H9 (cell line): Measurements from ENCODE around the gene TM4SF20. TPM values are rescaled to one million over a fixed set of nuclear protein-coding genes. Genes with fewer than 3 reads are reported as not detected.

ENCODE experiments used
- DNase-seq: peaks from one replicate; pipeline ENCODE4 v3.0.0-alpha.2; 2017
- H2AFZ ChIP-seq: one replicate; pipeline ENCODE4 v1.6.1; 2013; ENCODE audit warnings: mild to moderate bottlenecking, low read length, control low read depth, moderate library complexity
- H2AK5ac ChIP-seq: 2 replicates; pipeline ENCODE4 v1.6.1; 2013; ENCODE audit warnings: low read length, control low read depth, mixed read lengths; ENCODE audit not compliant: insufficient read length
- H2BK120ac ChIP-seq: one replicate; pipeline ENCODE4 v1.6.1; 2013; ENCODE audit warnings: low read depth, mild to moderate bottlenecking, low read length, control low read depth, inconsistent platforms; ENCODE audit not compliant: poor library complexity, severe bottlenecking
- H2BK12ac ChIP-seq: 2 replicates; pipeline ENCODE4 v1.6.1; 2013; ENCODE audit warnings: low read length, control low read depth, mixed read lengths, low read depth; ENCODE audit not compliant: insufficient read length
- H2BK15ac ChIP-seq: 2 replicates; pipeline ENCODE4 v1.6.1; 2013; ENCODE audit warnings: low read depth, low read length, control low read depth
- H2BK20ac ChIP-seq: one replicate; pipeline ENCODE4 v1.6.1; 2013; ENCODE audit warnings: low read depth, mild to moderate bottlenecking, low read length, control low read depth, inconsistent platforms; ENCODE audit not compliant: poor library complexity, severe bottlenecking
- H2BK5ac ChIP-seq: 2 replicates; pipeline ENCODE4 v1.6.1; 2013; ENCODE audit warnings: low read length, control low read depth, mixed read lengths; ENCODE audit not compliant: insufficient read length
- H3K14ac ChIP-seq: 2 replicates; pipeline ENCODE4 v1.6.1; 2013; ENCODE audit warnings: low read length, control low read depth; ENCODE audit not compliant: insufficient read depth
- H3K18ac ChIP-seq: 2 replicates; pipeline ENCODE4 v1.6.1; 2013; ENCODE audit warnings: low read depth, mild to moderate bottlenecking, mixed read lengths, low read length, control low read depth; ENCODE audit not compliant: insufficient read length
- H3K23ac ChIP-seq: 2 replicates; pipeline ENCODE4 v1.6.1; 2013; ENCODE audit warnings: low read length, control low read depth, mixed read lengths, low read depth; ENCODE audit not compliant: insufficient read length
- H3K23me2 ChIP-seq: 2 replicates; pipeline ENCODE4 v1.6.1; 2013; ENCODE audit warnings: low read depth, mild to moderate bottlenecking, mixed read lengths, low read length, control low read depth; ENCODE audit not compliant: insufficient read length, poor library complexity, severe bottlenecking
- H3K27ac ChIP-seq: 2 replicates; pipeline ENCODE4 v1.5.1; 2013; ENCODE audit warnings: low read length, control low read depth, mixed read lengths, low read depth; ENCODE audit not compliant: insufficient read length
- H3K27me3 ChIP-seq: 2 replicates; pipeline ENCODE4 v1.6.1; 2013; ENCODE audit warnings: low read length, control low read depth, inconsistent platforms; ENCODE audit not compliant: insufficient read depth
- H3K4ac ChIP-seq: 2 replicates; pipeline ENCODE4 v1.6.1; 2013; ENCODE audit warnings: low read depth, mild to moderate bottlenecking, control low read depth, inconsistent platforms, low read length, moderate library complexity
- H3K4me1 ChIP-seq: 2 replicates; pipeline ENCODE4 v1.6.1; 2013; ENCODE audit warnings: low read length, control low read depth, inconsistent platforms; ENCODE audit not compliant: insufficient read depth
- H3K4me2 ChIP-seq: 2 replicates; pipeline ENCODE4 v1.6.1; 2013; ENCODE audit warnings: low read length, control low read depth, mixed read lengths; ENCODE audit not compliant: insufficient read length, insufficient read depth
- H3K56ac ChIP-seq: 2 replicates; pipeline ENCODE4 v1.6.1; 2013; ENCODE audit warnings: low read depth, mild to moderate bottlenecking, mixed read lengths, low read length, control low read depth; ENCODE audit not compliant: insufficient read length
- H3K79me1 ChIP-seq: 2 replicates; pipeline ENCODE4 v1.6.1; 2013; ENCODE audit warnings: low read depth, mild to moderate bottlenecking, moderate library complexity, low read length, control low read depth, inconsistent platforms; ENCODE audit not compliant: insufficient read depth, poor library complexity, severe bottlenecking
- H3K79me2 ChIP-seq: 2 replicates; pipeline ENCODE4 v1.6.1; 2013; ENCODE audit warnings: low read length, control low read depth, inconsistent platforms; ENCODE audit not compliant: insufficient read depth
- H3K9ac ChIP-seq: 2 replicates; pipeline ENCODE4 v1.6.1; 2013; ENCODE audit warnings: low read length, control low read depth, mixed read lengths; ENCODE audit not compliant: insufficient read length; ENCODE audit errors: extremely low read depth
- H3K9me3 ChIP-seq: one replicate; pipeline ENCODE4 v1.6.1; 2013; ENCODE audit warnings: low read depth, low read length, inconsistent platforms; ENCODE audit not compliant: control insufficient read depth
- H3T11ph ChIP-seq: one replicate; pipeline ENCODE4 v1.6.1; 2013; ENCODE audit warnings: mild to moderate bottlenecking, low read length, control low read depth, inconsistent platforms
- H4K20me1 ChIP-seq: one replicate; pipeline ENCODE4 v1.6.1; 2013; ENCODE audit not compliant: control insufficient read depth, insufficient read length, insufficient read depth
- H4K5ac ChIP-seq: 2 replicates; pipeline ENCODE4 v1.6.1; 2013; ENCODE audit warnings: low read depth, mild to moderate bottlenecking, mixed read lengths, low read length, control low read depth; ENCODE audit not compliant: insufficient read length
- H4K8ac ChIP-seq: replicated peaks from 2 replicates; pipeline ENCODE4 v1.6.1; 2013; ENCODE audit warnings: low read length, control low read depth, mixed read lengths, low read depth; ENCODE audit not compliant: insufficient read length
- H4K91ac ChIP-seq: 2 replicates; pipeline ENCODE4 v1.6.1; 2013; ENCODE audit warnings: low read depth, mild to moderate bottlenecking, moderate library complexity, mixed read lengths, low read length, control low read depth; ENCODE audit not compliant: insufficient read length
- H3K27ac Mint-ChIP-seq, 3 experiments: 2 replicates in 2 of 3; 3 replicates in 1 of 3; pipeline ENCODE4 v1.8.0; 2020 to 2021; ENCODE audit warnings: mixed read lengths in 3 of 3, mild to moderate bottlenecking in 1 of 3, moderate library complexity in 1 of 3
- H3K27me3 Mint-ChIP-seq: 2 replicates; pipeline ENCODE4 v1.8.0; 2021; ENCODE audit warnings: low read depth, mild to moderate bottlenecking, moderate library complexity, mixed read lengths
- H3K36me3 Mint-ChIP-seq, 3 experiments: 2 replicates in 2 of 3; 3 replicates in 1 of 3; pipeline ENCODE4 v1.8.0; 2020 to 2021; ENCODE audit warnings: low read depth in 3 of 3, mixed read lengths in 3 of 3; ENCODE audit not compliant: insufficient read depth in 1 of 3
- H3K4me1 Mint-ChIP-seq, 2 experiments: 2 replicates each; pipeline ENCODE4 v1.8.0; 2020; ENCODE audit warnings: mixed read lengths in 2 of 2
- H3K4me3 Mint-ChIP-seq, 2 experiments: 2 replicates in 1 of 2; 3 replicates in 1 of 2; pipeline ENCODE4 v1.8.0; 2020 to 2021; ENCODE audit warnings: mild to moderate bottlenecking in 2 of 2, mixed read lengths in 2 of 2, moderate library complexity in 1 of 2
- H3K9me3 Mint-ChIP-seq, 2 experiments: 2 replicates in 1 of 2; 3 replicates in 1 of 2; pipeline ENCODE4 v1.8.0; 2020; ENCODE audit warnings: mild to moderate bottlenecking in 2 of 2, mixed read lengths in 2 of 2, moderate library complexity in 1 of 2
- whole genome bisulfite sequencing: extraction: QIAGEN DNeasy Blood & Tissue Kit; methylation state at CpG from one replicate; pipeline ENCODE4 v1.1.7; 2013; ENCODE audit warnings: missing lambda C conversion rate, low lambda C conversion rate, mixed read lengths; ENCODE audit not compliant: insufficient read length; ENCODE audit errors: extremely low coverage; 5-methylcytosine and 5-hydroxymethylcytosine counted together
- total RNA-seq: library from RNA; stranded (reverse); gene quantifications from 2 replicates; pipeline ENCODE4 v1.2.1, GENCODE V29; 2021
- TF ChIP-seq, protein P1 (sequence below): fragments of 200-600 bp; sonication (generic); conservative IDR thresholded peaks from 3 replicates; pipeline ENCODE4 v1.8.0; 2021; ENCODE audit warnings: antibody characterized with exemption, mild to moderate bottlenecking

Gene TM4SF20
- total RNA-seq, 1 experiment from 2014 or later = not detected

DNA sequence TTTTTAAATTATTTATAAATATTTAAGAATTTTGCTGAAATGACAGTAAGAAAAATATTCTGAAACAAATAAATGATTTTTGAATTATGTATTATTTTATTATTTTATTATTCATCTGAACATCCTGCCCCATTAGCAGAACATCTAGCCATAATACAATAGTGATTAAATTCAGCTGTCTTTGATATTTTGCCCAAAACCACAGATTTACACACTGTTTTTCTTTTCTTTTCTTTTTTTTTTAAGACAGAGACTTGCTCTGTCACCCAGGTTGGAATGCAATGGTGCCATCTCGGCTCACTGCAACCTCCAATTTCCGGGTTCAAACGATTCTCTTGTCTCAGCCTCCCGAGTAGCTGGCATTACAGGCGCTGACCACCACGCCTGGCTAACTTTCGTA lies 10.6 kb upstream of the TM4SF20 start:
- H2BK20ac ChIP-seq = no peak overlapping the region
- H3K79me1 ChIP-seq = no peaks in the 10 kb centered on the region
- Mint-ChIP-seq H3K27me3 (no peaks in the 10 kb centered on the region; the same call in 1 of the 2 replicates), H3K9me3 (no peaks in the 10 kb centered on the region), H3K4me1 (peaks cover 8 to 19% of the 10 kb centered on the region in 2 experiments), H3K36me3 (no peaks in the 10 kb centered on the region), H3K4me3 (no peak overlapping the region), H3K27ac (no peak overlapping the region)
- H4K91ac ChIP-seq = no peak overlapping the region
- no peak overlapping the region for H3K18ac ChIP-seq
- WGBS = no CpG with 5 or more reads among the region's 7 CpGs
- H4K20me1 ChIP-seq = no peaks in the 10 kb centered on the region
- H3K56ac ChIP-seq = no peak overlapping the region
- no peak for DNase-seq
- no peak overlapping the region for H3K23ac ChIP-seq
- no peak overlapping the region for H2AFZ ChIP-seq
- no peak overlapping the region for H4K8ac ChIP-seq
- TF ChIP-seq, protein P1, sequence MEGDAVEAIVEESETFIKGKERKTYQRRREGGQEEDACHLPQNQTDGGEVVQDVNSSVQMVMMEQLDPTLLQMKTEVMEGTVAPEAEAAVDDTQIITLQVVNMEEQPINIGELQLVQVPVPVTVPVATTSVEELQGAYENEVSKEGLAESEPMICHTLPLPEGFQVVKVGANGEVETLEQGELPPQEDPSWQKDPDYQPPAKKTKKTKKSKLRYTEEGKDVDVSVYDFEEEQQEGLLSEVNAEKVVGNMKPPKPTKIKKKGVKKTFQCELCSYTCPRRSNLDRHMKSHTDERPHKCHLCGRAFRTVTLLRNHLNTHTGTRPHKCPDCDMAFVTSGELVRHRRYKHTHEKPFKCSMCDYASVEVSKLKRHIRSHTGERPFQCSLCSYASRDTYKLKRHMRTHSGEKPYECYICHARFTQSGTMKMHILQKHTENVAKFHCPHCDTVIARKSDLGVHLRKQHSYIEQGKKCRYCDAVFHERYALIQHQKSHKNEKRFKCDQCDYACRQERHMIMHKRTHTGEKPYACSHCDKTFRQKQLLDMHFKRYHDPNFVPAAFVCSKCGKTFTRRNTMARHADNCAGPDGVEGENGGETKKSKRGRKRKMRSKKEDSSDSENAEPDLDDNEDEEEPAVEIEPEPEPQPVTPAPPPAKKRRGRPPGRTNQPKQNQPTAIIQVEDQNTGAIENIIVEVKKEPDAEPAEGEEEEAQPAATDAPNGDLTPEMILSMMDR = no peak
- no peak overlapping the region for H2BK12ac ChIP-seq
- no peak overlapping the region for H3K9ac ChIP-seq
- H3K4ac ChIP-seq = no peak overlapping the region
- no peaks in the 10 kb centered on the region for H3K79me2 ChIP-seq
- no peaks in the 10 kb centered on the region for H3K27me3 ChIP-seq
- no peak overlapping the region for H3K4me2 ChIP-seq
- H2AK5ac ChIP-seq = no peak overlapping the region
- no peak overlapping the region for H3K27ac ChIP-seq
- no peak overlapping the region for H3T11ph ChIP-seq
- H3K4me1 ChIP-seq = no peaks in the 10 kb centered on the region; the same call in 1 of the 2 replicates
- H3K14ac ChIP-seq = no peak overlapping the region
- no peak overlapping the region for H2BK120ac ChIP-seq
- no peak overlapping the region for H4K5ac ChIP-seq
- H3K9me3 ChIP-seq = no peaks in the 10 kb centered on the region
- no peak overlapping the region for H2BK5ac ChIP-seq
- no peaks in the 10 kb centered on the region for H3K23me2 ChIP-seq
- H2BK15ac ChIP-seq = no peak overlapping the region
